Measurements from ENCODE around the gene VCX2. TPM values are rescaled to one million over a fixed set of nuclear protein-coding genes. Genes with fewer than 3 reads are reported as not detected.
"Not testable (repeated sequence)": the region's sequence is repeated elsewhere in the genome, so short reads cannot be mapped to it uniquely, and the experiment has no call there.

The VCX2 gene
- total RNA-seq: not detected

DNA sequence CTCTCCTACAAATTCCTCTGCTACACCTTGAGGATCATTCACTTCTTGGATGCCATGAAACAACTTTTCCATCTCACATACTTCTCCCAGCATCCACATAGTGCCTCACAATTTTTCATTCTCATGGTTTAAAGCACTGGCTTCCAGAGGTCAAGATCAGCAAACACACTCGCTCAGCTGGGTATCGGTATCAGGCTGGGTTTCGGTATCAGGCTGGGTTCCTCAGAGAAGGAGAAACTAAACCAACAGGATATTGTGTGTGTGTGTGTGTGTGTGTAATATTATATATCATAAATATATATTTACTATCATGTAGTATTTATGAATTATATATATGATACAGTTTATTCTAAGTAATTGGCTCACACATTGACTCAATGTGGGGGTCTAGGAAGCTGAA lies at the start of gene VCX2:
Gene VCX2, minus strand, starts transcription at position 99 of the 400 bp plus-strand sequence. CDS start 624 bp downstream, outside the sequence.
- H3K4me3 ChIP-seq; intact Hi-C loops (cut with DNase I); H3K27ac ChIP-seq; DNase-seq; H3K36me3 ChIP-seq; H3K9ac ChIP-seq (ENCODE audit: low read depth in 2 of 2, low read length in 2 of 2); H3K4me1 ChIP-seq; H3K9me3 ChIP-seq; H3K27me3 ChIP-seq: not testable (repeated sequence)

DNA sequence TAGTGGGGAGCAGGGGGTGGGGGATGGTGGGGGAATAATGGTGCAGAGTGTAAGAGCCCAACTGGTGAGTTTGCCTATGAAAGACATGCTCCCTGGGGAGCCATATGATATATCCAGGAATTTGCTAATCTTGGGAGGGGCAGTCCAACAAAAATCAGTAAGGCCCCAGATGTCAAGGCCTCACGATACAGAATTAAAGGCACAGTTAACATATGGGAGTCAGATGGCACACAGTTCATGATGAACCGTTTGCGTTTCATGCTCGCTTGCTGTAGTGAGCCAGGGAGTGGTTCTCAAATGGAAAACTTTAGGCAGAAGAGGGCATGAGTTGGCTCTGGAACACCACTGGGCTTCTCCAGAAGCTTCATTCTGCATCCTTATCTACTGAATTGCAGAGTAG lies 33.9 kb upstream of the VCX2 start:
- intact Hi-C loops (cut with DNase I): no loop called here
- Histone ChIP-seq H3K4me3 (no peak overlapping the region), H3K4me1 (no peaks in the 10 kb centered on the region), H3K9ac (ENCODE audit: low read depth in 2 of 2, low read length in 2 of 2) (no peak overlapping the region), H3K27ac (no peak overlapping the region), H3K9me3 (no peaks in the 10 kb centered on the region), H3K27me3 (no peaks in the 10 kb centered on the region), H3K36me3 (no peaks in the 10 kb centered on the region)
- TF ChIP-seq, protein P1, sequence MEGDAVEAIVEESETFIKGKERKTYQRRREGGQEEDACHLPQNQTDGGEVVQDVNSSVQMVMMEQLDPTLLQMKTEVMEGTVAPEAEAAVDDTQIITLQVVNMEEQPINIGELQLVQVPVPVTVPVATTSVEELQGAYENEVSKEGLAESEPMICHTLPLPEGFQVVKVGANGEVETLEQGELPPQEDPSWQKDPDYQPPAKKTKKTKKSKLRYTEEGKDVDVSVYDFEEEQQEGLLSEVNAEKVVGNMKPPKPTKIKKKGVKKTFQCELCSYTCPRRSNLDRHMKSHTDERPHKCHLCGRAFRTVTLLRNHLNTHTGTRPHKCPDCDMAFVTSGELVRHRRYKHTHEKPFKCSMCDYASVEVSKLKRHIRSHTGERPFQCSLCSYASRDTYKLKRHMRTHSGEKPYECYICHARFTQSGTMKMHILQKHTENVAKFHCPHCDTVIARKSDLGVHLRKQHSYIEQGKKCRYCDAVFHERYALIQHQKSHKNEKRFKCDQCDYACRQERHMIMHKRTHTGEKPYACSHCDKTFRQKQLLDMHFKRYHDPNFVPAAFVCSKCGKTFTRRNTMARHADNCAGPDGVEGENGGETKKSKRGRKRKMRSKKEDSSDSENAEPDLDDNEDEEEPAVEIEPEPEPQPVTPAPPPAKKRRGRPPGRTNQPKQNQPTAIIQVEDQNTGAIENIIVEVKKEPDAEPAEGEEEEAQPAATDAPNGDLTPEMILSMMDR (IDR thresholded peaks at IDR 0.05): no peak
- DNase-seq: no peak

- intact Hi-C loops (cut with DNase I): no loop called here
- Histone ChIP-seq H3K9ac (ENCODE audit: low read depth in 2 of 2, low read length in 2 of 2) (no peak overlapping the region), H3K4me3 (no peak overlapping the region), H3K27ac (no peak overlapping the region), H3K4me1 (no peaks in the 10 kb centered on the region), H3K36me3 (no peaks in the 10 kb centered on the region), H3K27me3 (no peaks in the 10 kb centered on the region), H3K9me3 (no peaks in the 10 kb centered on the region)
- TF ChIP-seq, protein P1 (IDR thresholded peaks at IDR 0.05): no peak
- DNase-seq: no peak
Measured at GRCh38 chrX:8204169-8204935, 33.3 kb upstream of the VCX2 start.

DNA sequence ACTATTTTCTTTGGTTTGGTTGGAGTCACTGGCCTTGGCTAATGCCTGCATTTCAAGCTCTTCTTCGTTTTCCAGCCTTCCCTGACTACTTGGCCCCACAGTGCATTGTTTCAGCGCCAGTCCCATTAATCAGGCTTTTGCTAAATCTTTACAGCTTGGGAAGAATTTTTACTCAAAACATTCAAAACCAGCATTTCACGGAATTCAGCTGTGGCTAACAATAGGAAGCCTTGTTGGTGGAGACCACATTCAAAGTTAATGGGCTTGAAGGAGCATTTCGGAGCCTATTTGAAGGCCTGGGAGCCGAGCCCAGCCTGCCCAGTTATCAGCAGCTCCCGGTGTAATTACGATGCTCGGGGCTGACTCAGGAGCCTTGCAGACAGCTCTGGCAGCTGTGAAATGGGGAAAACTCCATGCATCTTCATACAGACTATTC lies 30.8 kb upstream of the VCX2 start:
- DNase-seq: no peak
- H3K4me1 ChIP-seq: no peaks in the 10 kb centered on the region
- TF ChIP-seq, protein P1 (IDR thresholded peaks at IDR 0.05): no peak
- H3K9ac ChIP-seq (ENCODE audit: low read depth in 2 of 2, low read length in 2 of 2): no peak overlapping the region
- no peaks in the 10 kb centered on the region for H3K9me3 ChIP-seq
- no peak overlapping the region for H3K27ac ChIP-seq
- H3K27me3 ChIP-seq: no peaks in the 10 kb centered on the region
- H3K36me3 ChIP-seq: no peaks in the 10 kb centered on the region
- intact Hi-C loops (cut with DNase I): no loop called here
- H3K4me3 ChIP-seq: no peak overlapping the region

GRCh38 chrX:8196776-8197175 lies 25.7 kb upstream of the VCX2 start:
- Histone ChIP-seq H3K27ac (no peak overlapping the region), H3K9ac (ENCODE audit: low read depth in 2 of 2, low read length in 2 of 2) (no peak overlapping the region), H3K9me3 (no peaks in the 10 kb centered on the region), H3K27me3 (no peaks in the 10 kb centered on the region), H3K36me3 (no peaks in the 10 kb centered on the region), H3K4me3 (no peak overlapping the region), H3K4me1 (no peaks in the 10 kb centered on the region)
- intact Hi-C loops (cut with DNase I): no loop called here
- no peak for DNase-seq
- TF ChIP-seq, protein P1 (IDR thresholded peaks at IDR 0.05): no peak

GRCh38 chrX:8194216-8194615 lies 23.1 kb upstream of the VCX2 start:
- Histone ChIP-seq H3K27me3 (no peaks in the 10 kb centered on the region), H3K9ac (ENCODE audit: low read depth in 2 of 2, low read length in 2 of 2) (no peak overlapping the region), H3K27ac (no peak overlapping the region), H3K4me3 (no peak overlapping the region), H3K4me1 (no peaks in the 10 kb centered on the region), H3K36me3 (no peaks in the 10 kb centered on the region), H3K9me3 (no peaks in the 10 kb centered on the region)
- DNase-seq: no peak
- intact Hi-C loops (cut with DNase I): no loop called here
- TF ChIP-seq, protein P1 (IDR thresholded peaks at IDR 0.05): no peak

All from colonic mucosa (tissue), 4 donors.